Liver (tissue), 9 donors: ENCODE data around the gene PEX3. TPM values are rescaled to one million over a fixed set of nuclear protein-coding genes. Genes with fewer than 3 reads are reported as not detected.

Experiments
- DNase-seq: peaks from one replicate; pipeline ENCODE4 v3.0.0-alpha.2; 2017; ENCODE audit warnings: low spot score
- H3K27ac ChIP-seq, 2 donors: one replicate each; pipeline ENCODE4 v1.7.0; 2013; ENCODE audit warnings: inconsistent platforms in 2 of 2, low read length in 2 of 2, control low read depth in 1 of 2, low read depth in 1 of 2, mild to moderate bottlenecking in 1 of 2
- H3K27me3 ChIP-seq, 4 donors: one replicate each; pipeline versions ENCODE4 v1.6.1 to v1.7.0; 2013; ENCODE audit warnings: low read length in 3 of 4, inconsistent platforms in 1 of 4, mild to moderate bottlenecking in 1 of 4, moderate library complexity in 1 of 4; ENCODE audit not compliant: control insufficient read depth in 4 of 4, insufficient read depth in 4 of 4
- H3K36me3 ChIP-seq, 4 donors: one replicate each; pipeline versions ENCODE4 v1.6.1 to v1.7.0; 2013; ENCODE audit warnings: low read length in 3 of 4, mild to moderate bottlenecking in 3 of 4, low read depth in 1 of 4, moderate library complexity in 1 of 4; ENCODE audit not compliant: control insufficient read depth in 4 of 4, insufficient read depth in 3 of 4
- H3K4me1 ChIP-seq, 4 donors: one replicate each; pipeline versions ENCODE4 v1.6.1 to v1.7.0; 2013; ENCODE audit warnings: low read length in 3 of 4, mild to moderate bottlenecking in 3 of 4, moderate library complexity in 1 of 4; ENCODE audit not compliant: control insufficient read depth in 4 of 4, insufficient read depth in 4 of 4
- H3K4me3 ChIP-seq, 3 donors: one replicate each; pipeline versions ENCODE4 v1.6.1 to v1.7.0; 2013; ENCODE audit warnings: low read length in 3 of 3, control low read depth in 1 of 3, low read depth in 1 of 3, mild to moderate bottlenecking in 1 of 3
- H3K9ac ChIP-seq, 2 donors: one replicate each; pipeline ENCODE4 v1.7.0; 2013; ENCODE audit warnings: low read length in 2 of 2, mild to moderate bottlenecking in 2 of 2, moderate library complexity in 2 of 2, control low read depth in 1 of 2, low read depth in 1 of 2
- H3K9me3 ChIP-seq, 4 donors: one replicate each; pipeline versions ENCODE4 v1.6.1 to v1.7.0; 2013; ENCODE audit warnings: low read length in 3 of 4; ENCODE audit not compliant: control insufficient read depth in 4 of 4
- ATF3 ChIP-seq: IDR thresholded peaks from 2 replicates; pipeline ENCODE4 v1.6.1; 2016; ENCODE audit warnings: antibody characterized with exemption
- CTCF ChIP-seq: fragments of 150-350 bp; IDR thresholded peaks from 2 replicates; pipeline ENCODE4 v1.5.1; 2017; ENCODE audit warnings: improper control_type of control experiment, low read depth, low read length; ENCODE audit not compliant: missing input control
- FOXA1 ChIP-seq: IDR thresholded peaks from 2 replicates; pipeline ENCODE4 v1.6.1; 2016; ENCODE audit warnings: antibody characterized with exemption
- GABPA ChIP-seq, 2 donors: IDR thresholded peaks in 1 of 2; conservative IDR thresholded peaks in 1 of 2; 2 replicates each; pipeline ENCODE4 v1.6.1; 2016; ENCODE audit warnings: antibody characterized with exemption in 2 of 2, mild to moderate bottlenecking in 1 of 2, moderate library complexity in 1 of 2
- HNF4A ChIP-seq, 2 donors: conservative IDR thresholded peaks; 2 replicates each; pipeline ENCODE4 v1.6.1; 2016; ENCODE audit warnings: antibody characterized with exemption in 2 of 2, mild to moderate bottlenecking in 2 of 2
- MAX ChIP-seq: IDR thresholded peaks from 2 replicates; pipeline ENCODE4 v1.6.1; 2016; ENCODE audit warnings: antibody characterized with exemption
- NR2F2 ChIP-seq: IDR thresholded peaks from 2 replicates; pipeline ENCODE4 v1.6.1; 2016; ENCODE audit warnings: antibody characterized with exemption
- RAD21 ChIP-seq, 2 donors: IDR thresholded peaks; 2 replicates each; pipeline ENCODE4 v1.6.1; 2016; ENCODE audit warnings: antibody characterized with exemption in 2 of 2, mild to moderate bottlenecking in 2 of 2
- REST ChIP-seq: IDR thresholded peaks from 2 replicates; pipeline ENCODE4 v1.6.1; 2016; ENCODE audit warnings: antibody characterized with exemption, mild to moderate bottlenecking
- RXRA ChIP-seq, 2 donors: IDR thresholded peaks; 2 replicates each; pipeline ENCODE4 v1.6.1; 2017 to 2018; ENCODE audit warnings: antibody characterized with exemption in 2 of 2, mild to moderate bottlenecking in 1 of 2
- SP1 ChIP-seq: IDR thresholded peaks from 2 replicates; pipeline ENCODE4 v1.6.1; 2018; ENCODE audit warnings: antibody characterized with exemption, mild to moderate bottlenecking
- YY1 ChIP-seq: IDR thresholded peaks from 2 replicates; pipeline ENCODE4 v1.6.1; 2016; ENCODE audit warnings: antibody characterized with exemption, mild to moderate bottlenecking
- WGBS: extraction: QIAGEN DNeasy Blood & Tissue Kit; methylation state at CpG from one replicate; pipeline ENCODE4 v1.1.7; 2013; 5-methylcytosine and 5-hydroxymethylcytosine counted together
- polyA plus RNA-seq, 2 donors: library from polyadenylated mRNA; stranded (reverse) in 1 of 2; unstranded in 1 of 2; fragments of 200-250 nt in 1 of 2; fragments of >200 nt in 1 of 2; fragmentation: Nextera tagmentation in 1 of 2; extraction: Ambion mirVana in 1 of 2; gene quantifications; one replicate each; pipeline versions ENCODE4 v1.2.1 to v1.2.3, GENCODE V29; 2013 to 2015
- total RNA-seq, 2 donors: library from RNA; depleted of rRNA; stranded (reverse); fragments of >200 nt; gene quantifications; one replicate each; pipeline ENCODE4 v1.2.3, GENCODE V29; 2014
- donor health status: healthy.
- donor health status: healthy.
- donor health status: healthy.
- donor health status: healthy.
- donor health status: healthy.

PEX3 gene
- total and polyA plus RNA-seq, 4 donors, result 12.7 to 27.2 (median 15.2) TPM

DNA sequence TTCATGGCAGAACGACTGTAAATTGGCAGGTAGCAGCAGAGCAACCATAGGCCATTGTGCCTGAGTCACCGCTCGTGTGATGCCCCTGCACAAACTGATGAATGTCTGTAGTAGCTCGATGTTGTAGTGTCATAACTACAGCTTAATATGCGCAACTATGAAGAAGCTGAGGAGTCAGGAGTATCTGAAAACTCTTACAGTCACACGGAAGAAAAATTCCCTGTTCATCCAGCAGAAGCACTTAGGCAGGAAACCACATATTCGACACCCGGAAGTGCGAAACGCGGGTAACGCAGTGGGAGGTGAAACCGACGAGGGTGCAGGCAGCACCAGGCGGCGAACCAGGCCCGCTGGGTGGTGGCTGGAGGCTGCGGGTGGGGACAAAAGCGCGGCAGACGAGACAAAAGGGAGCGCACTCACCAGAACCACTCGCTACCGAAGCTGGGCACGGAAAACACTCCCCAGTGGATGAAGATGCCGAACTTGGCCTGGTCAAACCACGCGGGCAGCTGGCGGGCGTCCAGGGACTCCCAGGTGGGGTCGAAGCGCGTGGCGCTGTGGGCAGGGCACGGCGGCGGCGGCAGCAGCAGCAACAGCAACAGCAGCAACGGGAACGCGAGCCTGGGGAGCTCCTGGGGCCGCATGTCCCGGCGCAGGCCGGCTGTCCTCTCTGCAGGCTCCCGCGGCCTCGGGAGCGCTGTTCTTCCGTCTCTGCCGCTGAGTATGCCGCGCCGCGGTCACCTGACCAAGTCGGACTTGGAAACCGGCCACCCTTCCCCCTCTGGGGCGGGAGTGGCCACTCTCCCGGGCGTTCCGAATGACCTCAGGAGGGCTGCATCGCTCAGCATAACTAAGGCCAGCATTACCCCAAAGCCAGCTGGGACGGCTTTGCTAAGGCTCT is 60.6 kb downstream of the PEX3 start, which contains the start of gene FUCA2:
TSS of gene FUCA2 (minus strand) at position 730 of the 901 bp plus-strand sequence. CDS start at position 644, 86 bp downstream.
- no peaks in the 10 kb centered on the region for H3K27me3 ChIP-seq
- TF ChIP-seq MAX (peak; percentile 85), REST (peak; percentile 43), NR2F2 (no peak), YY1 (peak; percentile 68), GABPA (IDR thresholded peaks at IDR 0.05 in 1 of 2, conservative IDR thresholded peaks at IDR 0.05 in 1 of 2) (peak; percentile 60 to 83), FOXA1 (no peak), RAD21 (IDR thresholded peaks at IDR 0.05) (peak; percentile 27 to 37), SP1 (peak; percentile 65), ATF3 (no peak), HNF4A (conservative IDR thresholded peaks at IDR 0.05) (peak; percentile 36 to 47), RXRA (IDR thresholded peaks at IDR 0.05) (peak; percentile 41 to 59)
- no peaks in the 10 kb centered on the region for H3K9me3 ChIP-seq
- WGBS, result 4% methylated on average over 63 of the region's 63 CpGs
- H3K9ac ChIP-seq, result peak within 1 kb of the TSS; percentile 41 to 82
- peak within 1 kb of the TSS; percentile 71 to 95 (median 80) for H3K4me3 ChIP-seq
- H3K4me1 ChIP-seq, result peaks cover 0 to 17% (median 6%) of the 10 kb centered on the region in 4 donors
- H3K27ac ChIP-seq, result peak within 1 kb of the TSS; percentile 76 to 91
- DNase-seq, result peak; percentile 83
- peaks cover 0 to 8% (median 4%) of the 10 kb centered on the region in 4 donors for H3K36me3 ChIP-seq

- Histone ChIP-seq H3K9me3 (no peaks in the 10 kb centered on the region), H3K4me3 (no peak overlapping the region), H3K4me1 (peaks cover 0 to 17% (median 6%) of the 10 kb centered on the region in 4 donors), H3K27ac (no peak overlapping the region), H3K9ac (no peak overlapping the region), H3K36me3 (no peaks in the 10 kb centered on the region), H3K27me3 (no peaks in the 10 kb centered on the region)
- TF ChIP-seq RAD21 (IDR thresholded peaks at IDR 0.05) (peak in 1 of 2 donors; percentile 61), CTCF (peak; percentile 17), MAX (no peak)
- no peak for DNase-seq
- 65% methylated on average over 4 of the region's 4 CpGs for WGBS
Observed at GRCh38 chr6:143513410-143513809, 62.8 kb downstream of the PEX3 start.
